Testis (tissue), 3 donors: ENCODE data around the gene ARMC3. TPM values are rescaled to one million over a fixed set of nuclear protein-coding genes. Genes with fewer than 3 reads are reported as not detected.

Experiments used
- DNase-seq: peaks from one replicate; pipeline ENCODE4 v3.0.0-alpha.2; 2019
- H3K27ac ChIP-seq, 2 donors: fragments of 200-600 bp; sonication (generic); one replicate each; pipeline ENCODE4 v1.5.1; 2019
- H3K27me3 ChIP-seq: fragments of 200-600 bp; sonication (generic); one replicate; pipeline ENCODE4 v1.5.1; 2019
- H3K36me3 ChIP-seq: fragments of 200-600 bp; sonication (generic); one replicate; pipeline ENCODE4 v1.5.1; 2017; ENCODE audit warnings: low read depth; ENCODE audit errors: missing control alignments
- H3K4me1 ChIP-seq: fragments of 200-600 bp; sonication (generic); one replicate; pipeline ENCODE4 v1.5.1; 2019
- H3K4me3 ChIP-seq, 2 donors: fragments of 200-600 bp; sonication (generic); one replicate each; pipeline ENCODE4 v1.5.1; 2017 to 2019
- H3K9me3 ChIP-seq: fragments of 200-600 bp; sonication (generic); one replicate; pipeline ENCODE4 v1.5.1; 2017
- POLR2A ChIP-seq: fragments of 450-650 bp; IDR thresholded peaks from one replicate; pipeline ENCODE4 v1.6.1; 2017; ENCODE audit warnings: antibody characterized with exemption, mild to moderate bottlenecking, moderate library complexity
- WGBS, 2 donors: methylation state at CpG; one replicate each; pipeline ENCODE4 v1.1.5; 2018; 5-methylcytosine and 5-hydroxymethylcytosine counted together
- intact Hi-C: fragments of 100-400 bp; cut with DNase I; formaldehyde crosslinking; loops from one replicate; pipeline ENCODE4 v1.15.1; 2023; ENCODE audit warnings: low total_unique reads
- polyA plus RNA-seq: library from polyadenylated mRNA; stranded (reverse); fragments of 350-450 nt; fragmentation: Illumina TruSeq; extraction: RNeasy Lipid Tissue Mini Kit (QIAGEN cat#74804); gene quantifications from one replicate; pipeline ENCODE4 v1.2.3, GENCODE V29; 2014; ENCODE audit warnings: low read depth, low replicate concordance; ENCODE audit not compliant: insufficient read depth
- total RNA-seq, 2 donors: library from RNA; depleted of rRNA; stranded (reverse); fragments of >200 nt; gene quantifications; one replicate each; pipeline ENCODE4 v1.2.3, GENCODE V29; 2016
- TF ChIP-seq, protein P1 (sequence below), 3 experiments: fragments of 450-650 bp in 2 of 3; fragments of 200-600 bp in 1 of 3; sonication (generic) in 1 of 3; IDR thresholded peaks; one replicate each; pipeline ENCODE4 v1.5.1; 2016 to 2019; ENCODE audit warnings: antibody characterized with exemption in 3 of 3, mild to moderate bottlenecking in 2 of 3, moderate library complexity in 1 of 3

The ARMC3 gene
- total and polyA plus RNA-seq, 3 donors from 2014 or later, result 20.3 to 63.9 (median 39.2) TPM

DNA sequence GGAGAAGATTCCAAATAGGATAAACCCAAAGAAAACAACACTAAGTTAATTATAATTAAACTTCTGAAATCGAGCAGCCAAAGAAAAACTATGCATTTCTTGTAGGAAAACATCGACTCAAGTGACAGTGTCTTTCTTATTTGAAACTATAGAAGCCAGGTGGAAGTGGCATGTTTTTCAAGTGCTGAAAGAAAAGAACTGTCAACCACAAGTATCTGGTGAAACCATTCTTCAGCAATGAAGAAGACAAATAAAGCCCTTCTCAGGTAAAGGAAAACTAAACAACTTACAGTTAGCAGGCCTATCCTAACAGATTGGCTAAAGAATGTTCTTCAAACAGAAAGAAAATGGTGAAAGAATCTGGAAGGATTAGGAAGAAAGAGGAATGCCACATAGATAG is 96.1 kb downstream of the ARMC3 start:
- H3K27me3 ChIP-seq, result no peaks in the 10 kb centered on the region
- intact Hi-C loops, result no loop called here
- no peak overlapping the region for H3K4me3 ChIP-seq
- 94 to 95% methylated on average over 2 of the region's 2 CpGs for WGBS, 2 donors
- no peaks in the 10 kb centered on the region for H3K4me1 ChIP-seq
- TF ChIP-seq POLR2A, result no peak
- TF ChIP-seq, protein P1, sequence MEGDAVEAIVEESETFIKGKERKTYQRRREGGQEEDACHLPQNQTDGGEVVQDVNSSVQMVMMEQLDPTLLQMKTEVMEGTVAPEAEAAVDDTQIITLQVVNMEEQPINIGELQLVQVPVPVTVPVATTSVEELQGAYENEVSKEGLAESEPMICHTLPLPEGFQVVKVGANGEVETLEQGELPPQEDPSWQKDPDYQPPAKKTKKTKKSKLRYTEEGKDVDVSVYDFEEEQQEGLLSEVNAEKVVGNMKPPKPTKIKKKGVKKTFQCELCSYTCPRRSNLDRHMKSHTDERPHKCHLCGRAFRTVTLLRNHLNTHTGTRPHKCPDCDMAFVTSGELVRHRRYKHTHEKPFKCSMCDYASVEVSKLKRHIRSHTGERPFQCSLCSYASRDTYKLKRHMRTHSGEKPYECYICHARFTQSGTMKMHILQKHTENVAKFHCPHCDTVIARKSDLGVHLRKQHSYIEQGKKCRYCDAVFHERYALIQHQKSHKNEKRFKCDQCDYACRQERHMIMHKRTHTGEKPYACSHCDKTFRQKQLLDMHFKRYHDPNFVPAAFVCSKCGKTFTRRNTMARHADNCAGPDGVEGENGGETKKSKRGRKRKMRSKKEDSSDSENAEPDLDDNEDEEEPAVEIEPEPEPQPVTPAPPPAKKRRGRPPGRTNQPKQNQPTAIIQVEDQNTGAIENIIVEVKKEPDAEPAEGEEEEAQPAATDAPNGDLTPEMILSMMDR (IDR thresholded peaks at IDR 0.05), result no peak
- no peak overlapping the region for H3K27ac ChIP-seq
- H3K9me3 ChIP-seq, result no peaks in the 10 kb centered on the region
- no peak for DNase-seq
- no peaks in the 10 kb centered on the region for H3K36me3 ChIP-seq

DNA sequence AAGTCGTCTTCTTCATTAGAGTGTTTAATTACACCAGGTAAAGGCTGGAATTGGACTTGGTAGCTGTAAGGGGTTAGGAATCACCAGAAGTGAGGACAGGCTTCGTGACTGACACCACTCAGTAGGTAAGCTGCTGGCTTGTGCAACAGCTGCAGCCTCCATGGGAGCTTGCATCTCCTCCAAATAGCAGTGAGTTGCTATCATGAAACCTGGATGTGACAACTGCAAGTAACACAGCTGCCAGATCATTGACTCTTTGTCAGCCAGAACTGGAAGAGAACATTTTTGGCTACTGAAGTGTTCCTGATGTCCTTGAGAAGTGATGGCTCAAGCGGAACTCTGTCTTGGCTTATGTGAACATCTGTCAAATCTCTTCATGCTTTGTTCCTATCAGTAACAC is 103.5 kb downstream of the ARMC3 start:
- TF ChIP-seq, protein P1 (IDR thresholded peaks at IDR 0.05), result no peak
- no peak for TF ChIP-seq POLR2A
- no peaks in the 10 kb centered on the region for H3K4me1 ChIP-seq
- H3K27ac ChIP-seq, result no peak overlapping the region
- H3K4me3 ChIP-seq, result no peak overlapping the region
- 40 to 44% methylated on average over 3 of the region's 3 CpGs for WGBS, 2 donors
- no peak for DNase-seq
- H3K36me3 ChIP-seq, result no peaks in the 10 kb centered on the region
- H3K9me3 ChIP-seq, result no peaks in the 10 kb centered on the region
- intact Hi-C loops, result no loop called here
- H3K27me3 ChIP-seq, result no peaks in the 10 kb centered on the region

DNA sequence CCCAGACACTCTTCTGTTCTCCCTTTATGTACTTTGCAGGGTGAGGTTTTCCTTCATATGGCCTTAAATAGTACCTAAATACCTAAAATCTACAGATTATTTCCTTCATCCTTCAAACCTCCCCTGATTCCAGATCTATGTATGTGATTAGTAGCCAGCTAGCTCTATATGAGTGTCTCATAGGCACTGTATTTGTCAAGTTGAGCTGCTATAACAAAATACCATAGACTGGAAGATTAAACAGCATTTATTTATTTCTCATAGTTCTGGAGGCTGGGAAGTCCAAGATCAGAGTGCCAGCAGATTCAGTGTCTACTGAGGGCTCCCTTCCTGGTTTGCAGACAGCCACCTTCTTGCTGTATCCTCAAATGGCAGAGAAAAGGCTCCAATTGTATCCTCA is 106.9 kb downstream of the ARMC3 start:
- DNase-seq, result no peak
- no peaks in the 10 kb centered on the region for H3K9me3 ChIP-seq
- TF ChIP-seq POLR2A, result no peak
- intact Hi-C loops, result no loop called here
- H3K36me3 ChIP-seq, result no peaks in the 10 kb centered on the region
- no peak overlapping the region for H3K27ac ChIP-seq
- H3K27me3 ChIP-seq, result no peaks in the 10 kb centered on the region
- H3K4me3 ChIP-seq, result no peak overlapping the region
- no peaks in the 10 kb centered on the region for H3K4me1 ChIP-seq

DNA sequence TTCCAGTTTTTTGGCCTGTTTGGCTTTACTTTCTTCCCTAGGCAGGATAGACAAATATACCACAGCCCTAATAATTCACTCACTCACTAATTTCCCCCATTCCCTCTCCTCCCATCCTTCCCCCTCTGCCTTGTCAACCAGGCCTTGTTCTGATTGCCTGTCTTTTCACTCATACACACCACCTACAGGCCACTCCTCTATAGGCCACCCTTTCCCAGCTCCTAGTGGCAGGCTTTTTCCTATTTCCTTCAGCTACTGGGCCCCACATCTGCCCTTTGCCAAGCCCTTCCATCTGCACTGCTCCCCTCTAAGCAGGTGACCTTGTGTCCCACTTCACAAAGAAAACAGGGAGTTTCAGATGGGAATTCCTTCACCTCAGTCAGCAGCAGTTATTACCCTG is 107.7 kb downstream of the ARMC3 start:
- intact Hi-C loops, result no loop called here
- Histone ChIP-seq H3K36me3 (no peaks in the 10 kb centered on the region), H3K4me3 (no peak overlapping the region), H3K9me3 (no peaks in the 10 kb centered on the region), H3K4me1 (no peaks in the 10 kb centered on the region), H3K27me3 (no peaks in the 10 kb centered on the region), H3K27ac (no peak overlapping the region)
- TF ChIP-seq, protein P1 (IDR thresholded peaks at IDR 0.05), result no peak
- TF ChIP-seq POLR2A, result no peak
- no peak for DNase-seq

DNA sequence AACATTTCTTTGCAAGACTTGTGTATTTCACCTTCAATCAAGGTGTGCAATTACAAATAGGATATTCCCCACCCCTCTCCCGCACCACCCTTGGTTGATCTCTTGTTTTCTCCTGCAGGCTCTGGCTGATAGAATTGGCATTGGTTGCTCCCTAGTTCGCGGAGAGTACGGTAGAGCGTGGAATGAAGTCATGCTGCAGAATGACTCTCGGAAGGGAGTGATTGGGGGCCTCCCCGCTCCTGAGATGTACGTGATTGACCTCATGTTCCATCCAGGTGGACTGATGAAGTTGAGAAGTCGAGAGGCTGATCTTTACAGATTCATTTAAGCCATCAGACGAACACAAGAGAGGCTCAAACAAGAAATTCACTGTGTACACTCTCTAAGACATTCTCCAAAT is 109.3 kb downstream of the ARMC3 start:
- no peaks in the 10 kb centered on the region for H3K27me3 ChIP-seq
- TF ChIP-seq, protein P1 (IDR thresholded peaks at IDR 0.05), result no peak
- no peak for TF ChIP-seq POLR2A
- no peaks in the 10 kb centered on the region for H3K9me3 ChIP-seq
- DNase-seq, result no peak
- no peaks in the 10 kb centered on the region for H3K4me1 ChIP-seq
- no peak overlapping the region for H3K27ac ChIP-seq
- H3K36me3 ChIP-seq, result no peaks in the 10 kb centered on the region
- 83 to 85% methylated on average over 10 of the region's 10 CpGs for WGBS, 2 donors
- intact Hi-C loops, result no loop called here
- no peak overlapping the region for H3K4me3 ChIP-seq
